K562 (cell line): ENCODE measurements around the gene CHMP2A. TPM values are rescaled to one million over a fixed set of nuclear protein-coding genes. Genes with fewer than 3 reads are reported as not detected.

ENCODE experiments used
- ARID3A ChIP-seq: IDR thresholded peaks from 2 replicates; pipeline ENCODE4 v1.6.1; 2012; ENCODE audit warnings: low read depth, low read length, improper control_type of control experiment, borderline replicate concordance
- CAMTA2 ChIP-seq: fragments of 250-450 bp; sonication (Bioruptor Pico); conservative IDR thresholded peaks from 2 replicates; pipeline ENCODE4 v1.5.1; 2022
- ESRRB ChIP-seq: fragments of 250-450 bp; sonication (Bioruptor Pico); IDR thresholded peaks from 2 replicates; pipeline ENCODE4 v1.5.0; 2020; ENCODE audit warnings: mild to moderate bottlenecking, moderate library complexity, borderline replicate concordance
- GTF3C2 ChIP-seq: IDR thresholded peaks from 3 replicates; pipeline ENCODE4 v1.6.1; 2011; ENCODE audit warnings: borderline replicate concordance, mild to moderate bottlenecking, moderate library complexity; ENCODE audit not compliant: insufficient read length; ENCODE audit errors: extremely low read depth
- ILF3 ChIP-seq: fragments of 450-650 bp; IDR thresholded peaks from 2 replicates; pipeline ENCODE4 v1.6.1; 2018; ENCODE audit warnings: antibody characterized with exemption, mild to moderate bottlenecking, moderate library complexity, borderline replicate concordance
- MED1 ChIP-seq: sonication (generic); formaldehyde crosslinking; IDR thresholded peaks from 2 replicates; pipeline ENCODE4 v1.8.1; 2023; ENCODE audit warnings: missing genetic modification reagents, borderline replicate concordance
- PRMT5 ChIP-seq: sonication (generic); formaldehyde crosslinking; IDR thresholded peaks from 2 replicates; pipeline ENCODE4 v1.5.0; 2020; ENCODE audit warnings: missing genetic modification reagents
- RBM25 ChIP-seq: fragments of 200-400 bp; formaldehyde crosslinking; IDR thresholded peaks from 2 replicates; pipeline ENCODE4 v1.6.1; 2018; ENCODE audit warnings: low read length, low read depth, moderate library complexity; ENCODE audit not compliant: severe bottlenecking
- RUNX1 ChIP-seq: sonication (generic); IDR thresholded peaks from 2 replicates; pipeline ENCODE4 v1.6.1; 2016; ENCODE audit warnings: antibody characterized with exemption, low read depth
- SMARCB1 ChIP-seq: IDR thresholded peaks from 2 replicates; pipeline ENCODE4 v1.6.1; 2011; ENCODE audit warnings: improper control_type of control experiment, low read depth; ENCODE audit not compliant: insufficient read length
- ZHX1 ChIP-seq: fragments of 150-350 bp; conservative IDR thresholded peaks from 2 replicates; pipeline ENCODE4 v1.6.1; 2014; ENCODE audit warnings: low read length
- ZNF175 ChIP-seq: fragments of 200-800 bp; sonication (Bioruptor generic); IDR thresholded peaks from 2 replicates; pipeline ENCODE4 v1.6.1; 2016; ENCODE audit warnings: low read depth, mild to moderate bottlenecking, missing genetic modification characterization, missing compliant biosample characterization
- ZNF263 ChIP-seq: sonication (generic); formaldehyde crosslinking; IDR thresholded peaks from 2 replicates; pipeline ENCODE4 v1.8.0; 2022; ENCODE audit warnings: mild to moderate bottlenecking, missing genetic modification reagents, borderline replicate concordance
- ZNF347 ChIP-seq: fragments of 450-650 bp; formaldehyde crosslinking; IDR thresholded peaks from 2 replicates; pipeline ENCODE4 v1.4.0; 2020; ENCODE audit warnings: low read depth, mild to moderate bottlenecking, moderate library complexity
- polyA plus RNA-seq, 8 experiments: library from polyadenylated mRNA; depleted of rRNA in 4 of 8; stranded (reverse) in 5 of 8; unstranded in 3 of 8; fragments of >200 nt; fragmentation: Nextera tagmentation in 2 of 8; fragmentation: Illumina TruSeq in 1 of 8; extraction: Ambion mirVana in 2 of 8; extraction: Trizol in 1 of 8; gene quantifications; 2 replicates each; pipeline versions ENCODE4 v1.2.1 to v1.2.3, GENCODE V29; 2011 to 2014; ENCODE audit warnings: inconsistent platforms in 1 of 8, missing spikeins in 1 of 8
- total RNA-seq, 7 experiments: library from RNA; depleted of rRNA in 6 of 7; stranded (reverse); fragments of >200 nt in 6 of 7; fragmentation: Illumina TruSeq in 2 of 7; extraction: Trizol in 2 of 7; gene quantifications; 2 replicates each; pipeline versions ENCODE4 v1.2.1 to v1.2.3, GENCODE V29; 2011 to 2021; ENCODE audit warnings: low replicate concordance in 1 of 7

CHMP2A gene
- total and polyA plus RNA-seq, 9 of the 15 experiments (the other 6 are each of a cell fraction or from before 2014, with no cell fraction given), result 57.6 to 159 (median 87.2) TPM

- TF ChIP-seq ZNF175 (CRISPR knock-in tag) (no peak), ARID3A (peak; percentile 37; the same call in 1 of the 2 replicates), ZNF347 (CRISPR knock-in tag) (no peak), PRMT5 (CRISPR knock-in tag) (no peak), RUNX1 (no peak), ESRRB (CRISPR knock-in tag) (no peak), ZHX1 (no peak), GTF3C2 (no peak), ZNF263 (CRISPR knock-in tag) (0 out of 2 replicates have a peak, but pooled peaks have one; percentile 32), SMARCB1 (no peak), RBM25 (peak; percentile 33), ILF3 (peak; percentile 79; the same call in 1 of the 2 replicates), CAMTA2 (no peak), MED1 (CRISPR knock-in tag) (no peak)
Observed at GRCh38 chr19:58543826-58544590, 10.9 kb downstream of the CHMP2A start, which contains the start of gene TRIM28 (continued).
